NCI-H510A (cell line): Measurements from ENCODE around the gene HIP1R.

Experiments used
- DNase-seq: peaks from one replicate; lab custom pipeline; 2025; lab: John Stamatoyannopoulos, UW

HIP1R gene

GRCh38 chr12:122847516-122847836 is 12.2 kb downstream of the HIP1R start:
- DNase-seq = no peak

GRCh38 chr12:122847921-122848421 is 12.7 kb downstream of the HIP1R start:
- no peak for DNase-seq

GRCh38 chr12:122848471-122849351 is 13.5 kb downstream of the HIP1R start:
- no peak for DNase-seq

- DNase-seq = no peak
These were observed 14.2 kb downstream of the HIP1R start for GRCh38 chr12:122849352-122850047.

GRCh38 chr12:122850048-122850445 is 14.8 kb downstream of the HIP1R start:
- DNase-seq = no peak

- DNase-seq = no peak
These were observed 15.6 kb downstream of the HIP1R start for GRCh38 chr12:122850695-122851350.

- no peak for DNase-seq
These were observed 16.6 kb downstream of the HIP1R start for GRCh38 chr12:122851820-122852219.

GRCh38 chr12:122852336-122853275 is 17.3 kb downstream of the HIP1R start:
- no peak for DNase-seq

GRCh38 chr12:122853582-122854245 is 18.5 kb downstream of the HIP1R start:
- DNase-seq = no peak

- no peak for DNase-seq
These were observed 19.3 kb downstream of the HIP1R start for GRCh38 chr12:122854554-122854953.

GRCh38 chr12:122855071-122855829 is 20.0 kb downstream of the HIP1R start:
- DNase-seq = no peak

- peak; percentile 90 for DNase-seq
These were observed 20.9 kb downstream of the HIP1R start for GRCh38 chr12:122855928-122856831.

GRCh38 chr12:122856999-122857671 is 21.9 kb downstream of the HIP1R start:
- no peak for DNase-seq

GRCh38 chr12:122858171-122858570 is 22.9 kb downstream of the HIP1R start:
- no peak for DNase-seq

- DNase-seq = no peak
These were observed 23.5 kb downstream of the HIP1R start for GRCh38 chr12:122858591-122859302.

- no peak for DNase-seq
These were observed 24.2 kb downstream of the HIP1R start for GRCh38 chr12:122859303-122860039.
